AG09319 (cell line): Measurements from ENCODE around the gene LAG3.

Experiments
- DNase-seq: peaks from one replicate; pipeline ENCODE4 v3.0.0-alpha.2; 2010; ENCODE audit warnings: low read depth; ENCODE audit errors: extremely low read depth
- CTCF ChIP-seq: IDR thresholded peaks from 2 replicates; pipeline ENCODE4 v1.5.1; 2011; ENCODE audit warnings: low read depth, mild to moderate bottlenecking, inconsistent platforms, low read length, moderate library complexity

The LAG3 gene

GRCh38 chr12:6817098-6817497 lies 44.8 kb downstream of the LAG3 start:
- no peak for TF ChIP-seq CTCF
- no peak for DNase-seq

GRCh38 chr12:6817662-6818157 lies 45.4 kb downstream of the LAG3 start:
- DNase-seq: no peak
- TF ChIP-seq CTCF: no peak

GRCh38 chr12:6818222-6818621 lies 45.9 kb downstream of the LAG3 start:
- DNase-seq: no peak
- TF ChIP-seq CTCF: no peak

GRCh38 chr12:6818645-6819044 lies 46.3 kb downstream of the LAG3 start:
- no peak for TF ChIP-seq CTCF
- DNase-seq: no peak

GRCh38 chr12:6819106-6820030 lies 47.0 kb downstream of the LAG3 start:
- TF ChIP-seq CTCF: no peak
- DNase-seq: no peak

- TF ChIP-seq CTCF: no peak
- DNase-seq: no peak
These were observed 47.8 kb downstream of the LAG3 start for GRCh38 chr12:6820166-6820565.

GRCh38 chr12:6821591-6822425 lies 49.5 kb downstream of the LAG3 start, which contains the start of gene GPR162:
TSS of gene GPR162 (plus strand) at chr12:6821821. CDS start at chr12:6823899, 2,078 bp downstream.
- TF ChIP-seq CTCF: no peak
- DNase-seq: no peak
